Endothelial cell of umbilical vein (primary cell): ENCODE results near the gene OR51E2. TPM values are rescaled to one million over a fixed set of nuclear protein-coding genes. Genes with fewer than 3 reads are reported as not detected.
A peak's percentile ranks its signal among the peaks of the same experiment; 100 is the strongest.

Experiments
- Bru-seq: library from RNA; stranded (reverse); fragments of 400-500 nt; gene quantifications from one replicate; lab custom pipeline; 2021; lab: Mats Ljungman, UMichigan
- BruChase-seq, 2 experiments: library from RNA; stranded (reverse); fragments of 400-500 nt; gene quantifications; one replicate each; lab custom pipeline; 2021; lab: Mats Ljungman, UMichigan
- BruUV-seq: library from RNA; stranded (reverse); fragments of 400-500 nt; replicated peaks from 2 replicates; lab custom pipeline; 2021; lab: Mats Ljungman, UMichigan
- CTCF ChIA-PET: fragments of 300-600, 350-600 bp; sonication (Branson Sonifier 250); formaldehyde crosslinking; loops from one replicate; lab custom pipeline; 2021; ENCODE audit warnings: antibody characterized with exemption, inconsistent platforms; lab: Charles Lee
- POLR2A ChIA-PET: fragments of 300-600, 350-600 bp; sonication (Branson Sonifier 250); formaldehyde crosslinking; loops from one replicate; lab custom pipeline; 2021; ENCODE audit warnings: antibody characterized with exemption, inconsistent platforms; lab: Charles Lee
- DNase-seq: peaks from one replicate; pipeline ENCODE4 v3.0.0-alpha.2; 2011; ENCODE audit warnings: low read depth, low spot score
- FAIRE-seq: peaks from 2 replicates; lab custom pipeline; 2011; peaks lifted over from hg19 to GRCh38; lab: Jason Lieb, UNC
- H2AFZ ChIP-seq: 2 replicates; pipeline ENCODE4 v1.6.0; 2012; ENCODE audit warnings: low read depth, low read length, control low read depth, inconsistent platforms
- H3K27ac ChIP-seq: 2 replicates; pipeline ENCODE4 v1.5.1; 2011; ENCODE audit warnings: low read depth, mild to moderate bottlenecking, control low read depth, low read length, moderate library complexity; ENCODE audit not compliant: insufficient read depth
- H3K27me3 ChIP-seq, 2 experiments: 2 replicates each; pipeline versions ENCODE4 v1.6.0 to v1.6.1; 2011; ENCODE audit warnings: low read length in 2 of 2, mixed read lengths in 1 of 2; ENCODE audit not compliant: control insufficient read depth in 2 of 2, insufficient read depth in 2 of 2
- H3K36me3 ChIP-seq, 2 experiments: 2 replicates in 1 of 2; 3 replicates in 1 of 2; pipeline ENCODE4 v1.5.1; 2011; ENCODE audit warnings: low read length in 2 of 2, mild to moderate bottlenecking in 1 of 2, moderate library complexity in 1 of 2; ENCODE audit not compliant: control insufficient read depth in 2 of 2, insufficient read depth in 2 of 2; ENCODE audit errors: extremely low read depth in 1 of 2
- H3K4me1 ChIP-seq: 3 replicates; pipeline ENCODE4 v1.5.1; 2011; ENCODE audit warnings: mild to moderate bottlenecking, low read length; ENCODE audit not compliant: control insufficient read depth, insufficient read depth; ENCODE audit errors: extremely low read depth
- H3K4me2 ChIP-seq: 2 replicates; pipeline ENCODE4 v1.6.1; 2011; ENCODE audit warnings: low read length, control low read depth, mixed read lengths; ENCODE audit not compliant: insufficient read depth
- H3K4me3 ChIP-seq, 3 experiments: fragments of 200-600 bp in 1 of 3; sonication (generic), shearing (Covaris generic) in 1 of 3; replicated peaks in 1 of 3; 2 replicates each; pipeline ENCODE4 v1.5.1; 2011 to 2016; ENCODE audit warnings: control low read depth in 3 of 3, low read length in 3 of 3, mild to moderate bottlenecking in 2 of 3, inconsistent platforms in 1 of 3, low read depth in 1 of 3, moderate library complexity in 1 of 3; ENCODE audit not compliant: insufficient read depth in 1 of 3
- H3K79me2 ChIP-seq: 2 replicates; pipeline ENCODE4 v1.6.0; 2012; ENCODE audit warnings: low read length, inconsistent platforms; ENCODE audit not compliant: control insufficient read depth, insufficient read depth
- H3K9ac ChIP-seq: replicated peaks from 2 replicates; pipeline ENCODE3; 2011; ENCODE audit warnings: low read length, control low read depth; ENCODE audit not compliant: insufficient read depth; ENCODE audit errors: extremely low read depth
- H3K9me1 ChIP-seq: replicated peaks from 3 replicates; pipeline ENCODE4 v1.6.0; 2011; ENCODE audit warnings: mild to moderate bottlenecking, low read length; ENCODE audit not compliant: control insufficient read depth, insufficient read depth; ENCODE audit errors: extremely low read depth
- H3K9me3 ChIP-seq: replicated peaks from 2 replicates; pipeline ENCODE4 v1.5.1; 2012; ENCODE audit warnings: low read length, inconsistent platforms; ENCODE audit not compliant: control insufficient read depth, insufficient read depth
- H4K20me1 ChIP-seq: replicated peaks from 2 replicates; pipeline ENCODE3; 2011; ENCODE audit warnings: mild to moderate bottlenecking, low read length; ENCODE audit not compliant: control insufficient read depth, insufficient read depth; ENCODE audit errors: extremely low read depth
- CTCF ChIP-seq, 2 donors: IDR thresholded peaks; 1 replicate in 1 of 2; 2 replicates in 1 of 2; pipeline ENCODE4 v1.5.1; 2011; ENCODE audit warnings: low read length in 2 of 2, mild to moderate bottlenecking in 2 of 2, moderate library complexity in 2 of 2, control low read depth in 1 of 2, inconsistent platforms in 1 of 2, low read depth in 1 of 2; ENCODE audit not compliant: insufficient read depth in 1 of 2; ENCODE audit errors: extremely low read depth in 1 of 2
- EZH2 ChIP-seq: IDR thresholded peaks from 2 replicates; pipeline ENCODE4 v1.6.1; 2012; ENCODE audit warnings: borderline replicate concordance, low read depth, mild to moderate bottlenecking, moderate library complexity, low read length, inconsistent platforms; ENCODE audit not compliant: severe bottlenecking
- FOS ChIP-seq: IDR thresholded peaks from 2 replicates; pipeline ENCODE4 v1.6.1; 2011; ENCODE audit warnings: mild to moderate bottlenecking, low read length, moderate library complexity, borderline replicate concordance; ENCODE audit not compliant: insufficient read depth
- JUN ChIP-seq: IDR thresholded peaks from 2 replicates; pipeline ENCODE4 v1.6.1; 2011; ENCODE audit warnings: borderline replicate concordance, low read depth; ENCODE audit not compliant: insufficient read length, insufficient read depth
- MYC ChIP-seq: IDR thresholded peaks from one replicate; pipeline ENCODE4 v1.6.1; 2011; ENCODE audit warnings: mild to moderate bottlenecking, low read depth, low read length
- POLR2A ChIP-seq: IDR thresholded peaks from 2 replicates; pipeline ENCODE4 v1.6.1; 2012; ENCODE audit warnings: low read depth, mild to moderate bottlenecking, control low read depth, low read length
- dilution Hi-C: fragments of 300-500 bp; cut with MboI; formaldehyde crosslinking; loops from one replicate; pipeline ENCODE4 v1.15.0; 2019; ENCODE audit warnings: low sequenced_read_pairs; ENCODE audit not compliant: extremely low pct_ligation_motif_present
- intact Hi-C: fragments of 100-400 bp; cut with micrococcal nuclease; formaldehyde crosslinking; loops from one replicate; pipeline ENCODE4 v1.10.0; 2022
- long read RNA-seq: library from polyadenylated mRNA; stranded (forward); transcript quantifications from one replicate; pipeline ENCODE4 v2.0.0, GENCODE V29; 2021
- polyA minus RNA-seq, 3 experiments: library from RNA; depleted of rRNA, polyadenylated mRNA; stranded (reverse); fragments of >200 nt; gene quantifications; 1 replicate in 1 of 3; 2 replicates in 2 of 3; pipeline ENCODE4 v1.2.3, GENCODE V29; 2011
- polyA plus RNA-seq, 4 experiments: library from polyadenylated mRNA; depleted of rRNA in 3 of 4; stranded (reverse) in 3 of 4; unstranded in 1 of 4; fragments of >200 nt; gene quantifications; 2 replicates each; pipeline versions ENCODE4 v1.2.1 to v1.2.3, GENCODE V29; 2011 to 2012; ENCODE audit warnings: missing spikeins in 1 of 4
- total RNA-seq: library from RNA; stranded (reverse); gene quantifications from 2 replicates; pipeline ENCODE4 v1.2.3, GENCODE V29; 2021

Gene OR51E2
- total RNA-seq, result not detected in 2 replicates
- not detected in 2 replicates for polyA plus RNA-seq
- 0.03 TPM in 1 of 2 replicates, not detected in the other for polyA plus RNA-seq (2011; cell fraction: cytosol; rRNA removed)
- not detected in 2 replicates for polyA plus RNA-seq (2011; cell fraction: nucleus; rRNA removed)
- polyA plus RNA-seq (2012), result not detected in 2 replicates
- not detected in 2 replicates for polyA minus RNA-seq
- not detected for polyA minus RNA-seq (2011; cell fraction: cytosol; rRNA and poly(A)+ RNA removed)
- not detected in 2 replicates for polyA minus RNA-seq (2011; cell fraction: nucleus; rRNA and poly(A)+ RNA removed)
- Bru-seq, nascent RNA, result not detected
- BruChase-seq, experiment 1, labeled RNA remaining after a 6-hour chase, result percentile 8 among the genes with signal in this experiment
- not detected for BruChase-seq, experiment 2, labeled RNA remaining after a 2-hour chase
- long read RNA-seq, result 0 reads

- POLR2A ChIA-PET, result no interaction called here
Observed at GRCh38 chr11:4697585-4697984, at the start of gene OR51E2. Gene OR51E2, minus strand, starts transcription at chr11:4697853. Its CDS starts 15,142 bp downstream, at chr11:4682711.

More at GRCh38 chr11:4697585-4697984, at the start of gene OR51E2:
- TF ChIP-seq EZH2 (no peak), MYC (no peak), FOS (no peak), JUN (no peak), POLR2A (no peak), CTCF (IDR thresholded peaks at IDR 0.05; ENCODE audit: extremely low read depth in 1 of 2, insufficient read depth in 1 of 2, low read depth in 1 of 2, low read length in 2 of 2) (no peak)
- no peak within 1 kb of the TSS for H3K9ac ChIP-seq
- H3K36me3 ChIP-seq, result no peaks in the 10 kb centered on the region
- CTCF ChIA-PET, result no interaction called here
- no peak within 1 kb of the TSS for H3K4me2 ChIP-seq
- H3K9me3 ChIP-seq, result no peaks in the 10 kb centered on the region
- H2AFZ ChIP-seq, result no peak within 1 kb of the TSS
- no peak within 1 kb of the TSS for H3K4me3 ChIP-seq
- intact Hi-C loops (no loop called here), dilution Hi-C loops (no loop called here)
- no peaks in the 10 kb centered on the region for H4K20me1 ChIP-seq
- DNase-seq (no peak), FAIRE-seq (no peak)
- no peak within 1 kb of the TSS for H3K27ac ChIP-seq
- H3K4me1 ChIP-seq, result no peaks in the 10 kb centered on the region
- H3K9me1 ChIP-seq, result no peaks in the 10 kb centered on the region
- no peaks in the 10 kb centered on the region for H3K27me3 ChIP-seq
- no peaks in the 10 kb centered on the region for H3K79me2 ChIP-seq
- no TSS peak for BruUV-seq
